Measurements from ENCODE around the gene TUBGCP3. TPM values are rescaled to one million over a fixed set of nuclear protein-coding genes. Genes with fewer than 3 reads are reported as not detected.

TUBGCP3 gene
- total RNA-seq, 1 donor from 2014 or later = 14.0 TPM

DNA sequence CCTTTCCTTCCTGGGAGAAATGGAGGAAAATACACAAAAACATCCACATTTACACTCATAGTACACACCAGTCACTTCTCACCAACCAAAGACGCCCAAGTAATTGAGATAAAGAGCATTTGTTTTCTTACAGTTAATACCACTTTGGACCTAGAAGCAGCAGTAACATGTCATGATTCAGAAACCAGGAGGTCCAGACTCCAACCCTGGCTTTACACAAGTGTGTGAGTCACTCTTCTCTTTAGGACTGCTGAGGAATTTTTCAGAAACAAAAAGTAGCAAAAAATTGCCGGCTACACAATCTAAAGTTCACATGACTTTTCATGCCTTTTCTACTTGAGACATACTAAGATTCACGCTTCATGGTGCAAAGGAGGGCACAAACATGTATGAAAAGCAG lies 42.1 kb downstream of the TUBGCP3 start:
- TF ChIP-seq EZH2 (IDR thresholded peaks at IDR 0.05; ENCODE audit: insufficient read depth, low read length) = no peak
- TF ChIP-seq, protein P1, sequence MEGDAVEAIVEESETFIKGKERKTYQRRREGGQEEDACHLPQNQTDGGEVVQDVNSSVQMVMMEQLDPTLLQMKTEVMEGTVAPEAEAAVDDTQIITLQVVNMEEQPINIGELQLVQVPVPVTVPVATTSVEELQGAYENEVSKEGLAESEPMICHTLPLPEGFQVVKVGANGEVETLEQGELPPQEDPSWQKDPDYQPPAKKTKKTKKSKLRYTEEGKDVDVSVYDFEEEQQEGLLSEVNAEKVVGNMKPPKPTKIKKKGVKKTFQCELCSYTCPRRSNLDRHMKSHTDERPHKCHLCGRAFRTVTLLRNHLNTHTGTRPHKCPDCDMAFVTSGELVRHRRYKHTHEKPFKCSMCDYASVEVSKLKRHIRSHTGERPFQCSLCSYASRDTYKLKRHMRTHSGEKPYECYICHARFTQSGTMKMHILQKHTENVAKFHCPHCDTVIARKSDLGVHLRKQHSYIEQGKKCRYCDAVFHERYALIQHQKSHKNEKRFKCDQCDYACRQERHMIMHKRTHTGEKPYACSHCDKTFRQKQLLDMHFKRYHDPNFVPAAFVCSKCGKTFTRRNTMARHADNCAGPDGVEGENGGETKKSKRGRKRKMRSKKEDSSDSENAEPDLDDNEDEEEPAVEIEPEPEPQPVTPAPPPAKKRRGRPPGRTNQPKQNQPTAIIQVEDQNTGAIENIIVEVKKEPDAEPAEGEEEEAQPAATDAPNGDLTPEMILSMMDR (IDR thresholded peaks at IDR 0.05; ENCODE audit: insufficient read depth, low read depth, low read length) = no peak
- H3K9me3 Mint-ChIP-seq (ENCODE audit: unreplicated experiment) = no peaks in the 10 kb centered on the region
- H3K4me2 ChIP-seq (ENCODE audit: low read length) = peak overlapping the region; percentile 43
- peaks cover 12% of the 10 kb centered on the region for H3K4me1 ChIP-seq (ENCODE audit: insufficient read depth, low read length)
- peak overlapping the region; percentile 24 for H3K27ac ChIP-seq (ENCODE audit: low read depth, low read length)
- no peaks in the 10 kb centered on the region for H4K20me1 ChIP-seq (ENCODE audit: insufficient read depth, low read length)
- H3K27me3 Mint-ChIP-seq (ENCODE audit: low read depth, unreplicated experiment) = no peaks in the 10 kb centered on the region
- peak overlapping the region; percentile 6 for H3K27ac Mint-ChIP-seq (ENCODE audit: unreplicated experiment)
- H3K4me3 ChIP-seq (ENCODE audit: insufficient read depth, low read depth, low read length) = no peak overlapping the region
- H2AFZ ChIP-seq (ENCODE audit: low read depth, low read length) = no peak overlapping the region
- peaks cover 4% of the 10 kb centered on the region for H3K36me3 Mint-ChIP-seq (ENCODE audit: low read depth, unreplicated experiment)
- H3K36me3 ChIP-seq (ENCODE audit: insufficient read depth, low read length) = peaks cover 8% of the 10 kb centered on the region
- peaks cover 17% of the 10 kb centered on the region for H3K4me1 Mint-ChIP-seq (ENCODE audit: low read depth, unreplicated experiment)
- peak; percentile 88 for DNase-seq (ENCODE audit: low read depth)
- peak; percentile 74 for FAIRE-seq
- peak overlapping the region; percentile 55 for H3K4me3 Mint-ChIP-seq (ENCODE audit: unreplicated experiment)
- H3K9me3 ChIP-seq (ENCODE audit: insufficient read depth, low read depth, low read length) = no peaks in the 10 kb centered on the region
- peak overlapping the region; percentile 2 for H3K9ac ChIP-seq (ENCODE audit: low read length)
- H3K27me3 ChIP-seq (ENCODE audit: insufficient read depth, low read length) = no peaks in the 10 kb centered on the region
- no peaks in the 10 kb centered on the region for H3K79me2 ChIP-seq (ENCODE audit: insufficient read depth, low read length)

DNA sequence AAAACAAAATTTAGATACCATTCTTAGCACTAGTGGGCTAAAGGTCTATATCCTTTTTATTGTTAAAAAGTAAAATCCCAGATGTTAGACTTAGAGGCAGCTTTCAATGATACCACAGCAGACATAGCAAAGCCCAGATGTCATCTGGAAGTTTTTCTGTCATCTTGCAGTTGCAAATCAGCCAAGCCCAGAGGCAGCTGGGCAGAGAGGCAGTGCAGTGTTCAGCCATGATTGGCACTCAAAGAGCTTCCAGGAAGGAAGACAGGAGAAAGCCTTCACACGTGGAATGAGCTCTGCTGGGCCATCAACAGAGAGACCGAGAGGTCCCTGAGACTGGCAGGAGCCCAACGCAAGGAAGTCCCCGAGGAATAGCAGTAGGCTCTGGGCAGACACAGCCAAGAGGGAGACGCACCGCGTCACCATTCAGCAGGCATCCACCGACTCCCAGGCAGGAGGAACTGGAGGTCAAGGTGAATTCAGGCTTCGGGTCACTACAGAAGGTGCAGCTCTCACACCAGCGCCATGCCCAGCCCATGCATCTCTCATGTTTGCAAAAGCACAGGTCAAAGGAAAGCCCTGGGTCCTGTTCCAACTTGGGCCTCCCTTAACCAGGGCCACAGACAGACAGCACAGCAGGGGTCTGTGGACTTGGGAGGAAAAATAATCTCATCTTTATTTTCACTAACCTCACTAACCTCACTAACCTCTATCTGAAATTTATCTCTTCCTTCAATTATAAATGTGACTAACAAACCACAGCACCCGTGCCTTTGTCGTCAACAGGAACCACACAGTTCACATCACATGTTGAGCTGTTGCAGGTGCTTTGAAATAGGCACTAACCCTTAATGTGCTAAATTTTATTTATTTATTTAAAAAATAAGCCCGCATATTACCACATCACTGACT lies 54.9 kb downstream of the TUBGCP3 start:
- H3K79me2 ChIP-seq (ENCODE audit: insufficient read depth, low read length) = no peaks in the 10 kb centered on the region
- H3K4me2 ChIP-seq (ENCODE audit: low read length) = no peak overlapping the region
- Mint-ChIP-seq H3K27me3 (ENCODE audit: low read depth, unreplicated experiment) (no peaks in the 10 kb centered on the region), H3K9me3 (ENCODE audit: unreplicated experiment) (no peaks in the 10 kb centered on the region), H3K4me3 (ENCODE audit: unreplicated experiment) (no peak overlapping the region), H3K27ac (ENCODE audit: unreplicated experiment) (no peak overlapping the region), H3K36me3 (ENCODE audit: low read depth, unreplicated experiment) (no peaks in the 10 kb centered on the region), H3K4me1 (ENCODE audit: low read depth, unreplicated experiment) (no peaks in the 10 kb centered on the region)
- H3K4me1 ChIP-seq (ENCODE audit: insufficient read depth, low read length) = no peaks in the 10 kb centered on the region
- H3K27me3 ChIP-seq (ENCODE audit: insufficient read depth, low read length) = no peaks in the 10 kb centered on the region
- FAIRE-seq (no peak), DNase-seq (ENCODE audit: low read depth) (no peak)
- H3K27ac ChIP-seq (ENCODE audit: low read depth, low read length) = no peak overlapping the region
- H3K9ac ChIP-seq (ENCODE audit: low read length) = no peak overlapping the region
- H2AFZ ChIP-seq (ENCODE audit: low read depth, low read length) = no peak overlapping the region
- no peak overlapping the region for H3K4me3 ChIP-seq (ENCODE audit: insufficient read depth, low read depth, low read length)
- TF ChIP-seq, protein P1 (IDR thresholded peaks at IDR 0.05; ENCODE audit: insufficient read depth, low read depth, low read length) = no peak
- no peak for TF ChIP-seq EZH2 (IDR thresholded peaks at IDR 0.05; ENCODE audit: insufficient read depth, low read length)
- H3K9me3 ChIP-seq (ENCODE audit: insufficient read depth, low read depth, low read length) = no peaks in the 10 kb centered on the region
- H4K20me1 ChIP-seq (ENCODE audit: insufficient read depth, low read length) = no peaks in the 10 kb centered on the region
- no peaks in the 10 kb centered on the region for H3K36me3 ChIP-seq (ENCODE audit: insufficient read depth, low read length)
